ENCODE data around the gene L1TD1. TPM values are rescaled to one million over a fixed set of nuclear protein-coding genes. Genes with fewer than 3 reads are reported as not detected.

Gene L1TD1
- polyA plus RNA-seq, 1 donor (not counting 4 experiments of a cell fraction or from before 2014, with no cell fraction given): 0.24 TPM

DNA sequence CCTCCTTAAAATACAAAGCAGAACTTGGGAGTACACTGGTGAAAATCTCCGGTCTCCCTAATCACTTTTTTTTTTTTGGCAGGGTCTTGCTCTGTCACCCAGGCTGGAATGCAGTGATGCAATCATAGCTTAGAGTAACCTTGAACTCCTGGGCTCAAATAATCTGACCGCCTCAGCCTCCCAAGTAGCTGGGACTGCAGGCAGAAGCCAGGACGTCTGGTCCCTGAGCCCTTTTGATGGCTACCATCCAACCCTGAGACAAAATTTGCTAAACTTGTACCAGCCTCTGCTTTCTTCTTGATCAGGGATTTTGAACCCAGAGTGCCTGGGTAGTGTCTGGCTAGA, 4.1 kb downstream of the L1TD1 start:
- H3K9ac ChIP-seq (ENCODE audit: control insufficient read depth, extremely low read depth, insufficient read depth, low read length): no peak overlapping the region
- no peak for FAIRE-seq

DNA sequence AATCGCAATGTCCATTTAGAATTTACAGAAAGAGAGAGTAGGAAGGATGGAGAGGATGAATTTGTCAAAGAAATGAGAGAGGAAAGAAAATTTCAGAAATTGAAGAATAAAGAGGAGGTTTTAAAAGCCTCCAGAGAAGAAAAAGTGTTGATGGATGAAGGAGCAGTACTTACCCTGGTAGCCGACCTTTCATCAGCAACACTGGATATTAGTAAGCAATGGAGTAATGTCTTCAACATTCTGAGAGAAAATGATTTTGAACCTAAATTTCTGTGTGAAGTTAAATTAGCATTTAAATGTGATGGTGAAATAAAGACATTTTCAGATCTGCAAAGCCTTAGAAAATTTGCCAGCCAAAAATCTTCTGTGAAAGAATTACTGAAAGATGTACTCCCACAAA, 12.5 kb downstream of the L1TD1 start:
- H3K4me2 ChIP-seq (ENCODE audit: control insufficient read depth, extremely low read depth, insufficient read depth, low read depth, low read length): no peak overlapping the region
- H3K27me3 ChIP-seq (ENCODE audit: control insufficient read depth, extremely low read depth, insufficient read depth, low read length): no peaks in the 10 kb centered on the region
- H3K36me3 ChIP-seq (ENCODE audit: control insufficient read depth in 2 of 2, extremely low read depth in 1 of 2, insufficient read depth in 2 of 2, low read length in 2 of 2): no peaks in the 10 kb centered on the region
- DNase-seq (ENCODE audit: low read depth, low spot score) (no peak), FAIRE-seq (no peak)
- peaks cover 8% of the 10 kb centered on the region for H3K4me1 ChIP-seq (ENCODE audit: control insufficient read depth, extremely low read depth, insufficient read depth, low read length)
- TF ChIP-seq, protein P1, sequence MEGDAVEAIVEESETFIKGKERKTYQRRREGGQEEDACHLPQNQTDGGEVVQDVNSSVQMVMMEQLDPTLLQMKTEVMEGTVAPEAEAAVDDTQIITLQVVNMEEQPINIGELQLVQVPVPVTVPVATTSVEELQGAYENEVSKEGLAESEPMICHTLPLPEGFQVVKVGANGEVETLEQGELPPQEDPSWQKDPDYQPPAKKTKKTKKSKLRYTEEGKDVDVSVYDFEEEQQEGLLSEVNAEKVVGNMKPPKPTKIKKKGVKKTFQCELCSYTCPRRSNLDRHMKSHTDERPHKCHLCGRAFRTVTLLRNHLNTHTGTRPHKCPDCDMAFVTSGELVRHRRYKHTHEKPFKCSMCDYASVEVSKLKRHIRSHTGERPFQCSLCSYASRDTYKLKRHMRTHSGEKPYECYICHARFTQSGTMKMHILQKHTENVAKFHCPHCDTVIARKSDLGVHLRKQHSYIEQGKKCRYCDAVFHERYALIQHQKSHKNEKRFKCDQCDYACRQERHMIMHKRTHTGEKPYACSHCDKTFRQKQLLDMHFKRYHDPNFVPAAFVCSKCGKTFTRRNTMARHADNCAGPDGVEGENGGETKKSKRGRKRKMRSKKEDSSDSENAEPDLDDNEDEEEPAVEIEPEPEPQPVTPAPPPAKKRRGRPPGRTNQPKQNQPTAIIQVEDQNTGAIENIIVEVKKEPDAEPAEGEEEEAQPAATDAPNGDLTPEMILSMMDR (optimal IDR thresholded peaks at IDR 0.05 in 1 of 3, IDR thresholded peaks at IDR 0.05 in 1 of 3, conservative IDR thresholded peaks at IDR 0.05 in 1 of 3; ENCODE audit: extremely low read depth in 1 of 3, insufficient read depth in 2 of 3, low read length in 3 of 3): no peak
- no peak for TF ChIP-seq EZH2 (IDR thresholded peaks at IDR 0.05; ENCODE audit: low read length)
- H3K4me3 ChIP-seq (ENCODE audit: control insufficient read depth in 2 of 3, extremely low read depth in 1 of 3, insufficient read depth in 2 of 3, low read depth in 1 of 3, low read length in 3 of 3): no peak overlapping the region
- H3K9me3 ChIP-seq (ENCODE audit: control insufficient read depth, low read depth, low read length): peaks cover 3% of the 10 kb centered on the region
- H3K79me2 ChIP-seq (ENCODE audit: control insufficient read depth, insufficient read depth, low read length): no peaks in the 10 kb centered on the region
- H3K27ac ChIP-seq (ENCODE audit: control insufficient read depth, insufficient read depth, low read length): no peak overlapping the region
- dilution Hi-C loops (cut with MboI; ENCODE audit: extremely low pct_ligation_motif_present, low sequenced_read_pairs): no loop called here
- H3K9me1 ChIP-seq (ENCODE audit: control insufficient read depth, extremely low read depth, insufficient read depth, low read length): no peaks in the 10 kb centered on the region
- H2AFZ ChIP-seq (ENCODE audit: control insufficient read depth, low read length): no peak overlapping the region
- no peak overlapping the region for H3K9ac ChIP-seq (ENCODE audit: control insufficient read depth, extremely low read depth, insufficient read depth, low read length)
- no peaks in the 10 kb centered on the region for H4K20me1 ChIP-seq (ENCODE audit: control insufficient read depth, extremely low read depth, insufficient read depth, low read length)

More for the DNA sequence above, 4.1 kb downstream of the L1TD1 start:
- Histone ChIP-seq H3K79me2 (ENCODE audit: control insufficient read depth, insufficient read depth, low read length) (no peaks in the 10 kb centered on the region), H3K4me2 (ENCODE audit: control insufficient read depth, extremely low read depth, insufficient read depth, low read depth, low read length) (no peak overlapping the region), H3K27ac (ENCODE audit: control insufficient read depth, insufficient read depth, low read length) (no peak overlapping the region), H3K9me1 (ENCODE audit: control insufficient read depth, extremely low read depth, insufficient read depth, low read length) (no peaks in the 10 kb centered on the region), H3K27me3 (ENCODE audit: control insufficient read depth, extremely low read depth, insufficient read depth, low read length) (peaks cover 19% of the 10 kb centered on the region), H2AFZ (ENCODE audit: control insufficient read depth, low read length) (no peak overlapping the region), H3K4me3 (ENCODE audit: control insufficient read depth in 2 of 3, extremely low read depth in 1 of 3, insufficient read depth in 2 of 3, low read depth in 1 of 3, low read length in 3 of 3) (no peak overlapping the region), H3K9me3 (ENCODE audit: control insufficient read depth, low read depth, low read length) (no peaks in the 10 kb centered on the region), H3K4me1 (ENCODE audit: control insufficient read depth, extremely low read depth, insufficient read depth, low read length) (no peaks in the 10 kb centered on the region), H4K20me1 (ENCODE audit: control insufficient read depth, extremely low read depth, insufficient read depth, low read length) (no peaks in the 10 kb centered on the region), H3K36me3 (ENCODE audit: control insufficient read depth in 2 of 2, extremely low read depth in 1 of 2, insufficient read depth in 2 of 2, low read length in 2 of 2) (no peaks in the 10 kb centered on the region)
- dilution Hi-C loops (cut with MboI; ENCODE audit: extremely low pct_ligation_motif_present, low sequenced_read_pairs): no loop called here
- DNase-seq (ENCODE audit: low read depth, low spot score): no peak
- TF ChIP-seq, protein P1 (optimal IDR thresholded peaks at IDR 0.05 in 1 of 3, IDR thresholded peaks at IDR 0.05 in 1 of 3, conservative IDR thresholded peaks at IDR 0.05 in 1 of 3; ENCODE audit: extremely low read depth in 1 of 3, insufficient read depth in 2 of 3, low read length in 3 of 3): no peak
- TF ChIP-seq EZH2 (IDR thresholded peaks at IDR 0.05; ENCODE audit: low read length): no peak

All from keratinocyte (primary cell).